Activated CD4-positive, CD25-positive, alpha-beta regulatory T cell (primary cell): ENCODE results near the gene P2RY14.
"Not testable (repeated sequence)": the region's sequence is repeated elsewhere in the genome, so short reads cannot be mapped to it uniquely, and the experiment has no call there.

ENCODE experiments used
- DNase-seq, 4 experiments: peaks; one replicate each; lab custom pipeline; 2025; lab: John Stamatoyannopoulos, UW

The P2RY14 gene

GRCh38 chr3:151259664-151260063, 18.7 kb downstream of the P2RY14 start:
- DNase-seq, result no peak

- no peak for DNase-seq
These were observed 21.6 kb downstream of the P2RY14 start for GRCh38 chr3:151256749-151257148.

GRCh38 chr3:151248772-151249337, 29.5 kb downstream of the P2RY14 start:
- no peak for DNase-seq

GRCh38 chr3:151242006-151242405, 36.3 kb downstream of the P2RY14 start:
- DNase-seq, result not testable (repeated sequence)

GRCh38 chr3:151236736-151237135, 41.6 kb downstream of the P2RY14 start:
- DNase-seq, result no peak

- no peak for DNase-seq
These were observed 42.0 kb downstream of the P2RY14 start for GRCh38 chr3:151236316-151236715.

- no peak for DNase-seq
These were observed 43.5 kb downstream of the P2RY14 start for GRCh38 chr3:151234825-151235224.

GRCh38 chr3:151232991-151233390, 45.4 kb downstream of the P2RY14 start:
- DNase-seq, result no peak

GRCh38 chr3:151232403-151232802, 45.9 kb downstream of the P2RY14 start:
- not testable (repeated sequence) for DNase-seq

- DNase-seq, result no peak
These were observed 47.7 kb downstream of the P2RY14 start for GRCh38 chr3:151230646-151231045.

GRCh38 chr3:151228666-151229040, 49.7 kb downstream of the P2RY14 start:
- no peak for DNase-seq

- peak; percentile 43 to 53 (median 48) for DNase-seq
These were observed 50.3 kb downstream of the P2RY14 start for GRCh38 chr3:151227807-151228665.

GRCh38 chr3:151227266-151227806, 51.0 kb downstream of the P2RY14 start:
- DNase-seq, result no peak

GRCh38 chr3:151226825-151227224, 51.5 kb downstream of the P2RY14 start:
- DNase-seq, result no peak

- DNase-seq, result no peak
These were observed 52.2 kb downstream of the P2RY14 start for GRCh38 chr3:151226088-151226563.

GRCh38 chr3:151225040-151225975, 53.0 kb downstream of the P2RY14 start:
- no peak for DNase-seq

GRCh38 chr3:151224268-151224866, 54.0 kb downstream of the P2RY14 start:
- DNase-seq, result no peak

- no peak for DNase-seq
These were observed 59.3 kb downstream of the P2RY14 start for GRCh38 chr3:151219056-151219455.

GRCh38 chr3:151218136-151218535, 60.2 kb downstream of the P2RY14 start:
- DNase-seq, result no peak

- no peak for DNase-seq
These were observed 61.4 kb downstream of the P2RY14 start for GRCh38 chr3:151216641-151217607.
